ENCODE data around the gene SLC36A2. TPM values are rescaled to one million over a fixed set of nuclear protein-coding genes. Genes with fewer than 3 reads are reported as not detected.

Gene SLC36A2
- total RNA-seq, 2 donors from 2014 or later = not detected

- no peak for ATAC-seq
- Mint-ChIP-seq H3K36me3 (ENCODE audit: low read depth) (no peaks in the 10 kb centered on the region), H3K4me1 (peaks cover 2% of the 10 kb centered on the region), H3K4me3 (no peak overlapping the region), H3K27me3 (peaks cover 16% of the 10 kb centered on the region), H3K27ac (no peak overlapping the region)
- no peak for DNase-seq
- H3K9me3 ChIP-seq (ENCODE audit: control insufficient read depth, low read length, poor library complexity, severe bottlenecking) = no peaks in the 10 kb centered on the region
These were observed 53.7 kb downstream of the SLC36A2 start for GRCh38 chr5:151293624-151294023.

GRCh38 chr5:151288180-151288579 is 59.2 kb downstream of the SLC36A2 start:
- H3K9me3 ChIP-seq (ENCODE audit: control insufficient read depth, low read length, poor library complexity, severe bottlenecking) = no peaks in the 10 kb centered on the region
- H3K27me3 Mint-ChIP-seq = peaks cover 10% of the 10 kb centered on the region
- no peak for DNase-seq
- H3K4me1 Mint-ChIP-seq = peaks cover 6% of the 10 kb centered on the region
- no peaks in the 10 kb centered on the region for H3K36me3 Mint-ChIP-seq (ENCODE audit: low read depth)
- no peak overlapping the region for H3K4me3 Mint-ChIP-seq
- no peak for ATAC-seq
- H3K27ac Mint-ChIP-seq = no peak overlapping the region

- Mint-ChIP-seq H3K27ac (no peak overlapping the region), H3K4me1 (peaks cover 6% of the 10 kb centered on the region), H3K4me3 (no peak overlapping the region), H3K36me3 (ENCODE audit: low read depth) (no peaks in the 10 kb centered on the region), H3K27me3 (peaks cover 13% of the 10 kb centered on the region)
- no peaks in the 10 kb centered on the region for H3K9me3 ChIP-seq (ENCODE audit: control insufficient read depth, low read length, poor library complexity, severe bottlenecking)
- ATAC-seq = no peak
- no peak for DNase-seq
These were observed 61.1 kb downstream of the SLC36A2 start for GRCh38 chr5:151286246-151286645.

GRCh38 chr5:151285683-151286082 is 61.7 kb downstream of the SLC36A2 start:
- no peak for ATAC-seq
- no peaks in the 10 kb centered on the region for H3K9me3 ChIP-seq (ENCODE audit: control insufficient read depth, low read length, poor library complexity, severe bottlenecking)
- no peak for DNase-seq
- Mint-ChIP-seq H3K36me3 (ENCODE audit: low read depth) (no peaks in the 10 kb centered on the region), H3K27me3 (peaks cover 13% of the 10 kb centered on the region), H3K27ac (no peak overlapping the region), H3K4me1 (peaks cover 6% of the 10 kb centered on the region), H3K4me3 (no peak overlapping the region)

- H3K9me3 ChIP-seq (ENCODE audit: control insufficient read depth, low read length, poor library complexity, severe bottlenecking) = no peaks in the 10 kb centered on the region
- ATAC-seq = no peak
- Mint-ChIP-seq H3K27me3 (peaks cover 13% of the 10 kb centered on the region), H3K36me3 (ENCODE audit: low read depth) (no peaks in the 10 kb centered on the region), H3K27ac (no peak overlapping the region), H3K4me3 (no peak overlapping the region), H3K4me1 (peaks cover 6% of the 10 kb centered on the region)
- DNase-seq = no peak
These were observed 62.9 kb downstream of the SLC36A2 start for GRCh38 chr5:151284392-151284967.

- ATAC-seq = no peak
- no peak overlapping the region for H3K27ac Mint-ChIP-seq
- DNase-seq = no peak
- H3K27me3 Mint-ChIP-seq = peaks cover 13% of the 10 kb centered on the region
- no peak overlapping the region for H3K4me3 Mint-ChIP-seq
- no peaks in the 10 kb centered on the region for H3K9me3 ChIP-seq (ENCODE audit: control insufficient read depth, low read length, poor library complexity, severe bottlenecking)
- no peaks in the 10 kb centered on the region for H3K36me3 Mint-ChIP-seq (ENCODE audit: low read depth)
- H3K4me1 Mint-ChIP-seq = peaks cover 5% of the 10 kb centered on the region
These were observed 64.1 kb downstream of the SLC36A2 start for GRCh38 chr5:151283120-151283825.

DNA sequence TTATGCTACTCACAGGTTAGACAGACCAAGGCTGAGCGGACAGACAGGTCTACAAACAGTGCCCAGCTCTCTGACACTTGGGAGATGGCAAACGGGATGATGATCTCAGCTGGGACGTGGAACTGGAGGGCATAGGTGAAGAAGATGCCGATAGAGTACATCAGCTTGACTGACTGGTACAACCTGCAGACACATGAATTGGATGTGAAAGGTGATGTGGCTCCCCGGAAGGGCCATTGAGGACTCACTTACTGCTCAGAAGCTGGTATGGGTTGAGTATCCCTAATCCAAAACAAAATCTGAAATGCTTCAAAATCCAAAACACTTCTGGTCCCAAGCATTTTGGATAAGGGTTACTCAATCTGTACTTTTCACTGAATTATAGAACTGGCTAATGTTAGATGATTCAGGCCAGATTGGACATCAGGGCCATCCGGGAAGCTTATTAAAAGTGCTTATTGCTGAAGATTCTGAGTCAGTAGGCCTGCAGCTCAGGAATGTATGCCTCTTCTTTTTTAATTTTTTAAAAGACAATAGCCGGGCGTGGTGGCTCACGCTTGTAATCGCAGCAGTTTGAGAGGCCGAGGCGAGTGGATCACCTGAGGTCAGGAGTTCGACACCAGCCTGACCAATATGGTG is 66.2 kb downstream of the SLC36A2 start:
- no peak for ATAC-seq
- no peaks in the 10 kb centered on the region for H3K36me3 Mint-ChIP-seq (ENCODE audit: low read depth)
- DNase-seq = no peak
- peaks cover 2% of the 10 kb centered on the region for H3K4me1 Mint-ChIP-seq
- no peaks in the 10 kb centered on the region for H3K9me3 ChIP-seq (ENCODE audit: control insufficient read depth, low read length, poor library complexity, severe bottlenecking)
- H3K4me3 Mint-ChIP-seq = no peak overlapping the region
- H3K27ac Mint-ChIP-seq = no peak overlapping the region
- peaks cover 13% of the 10 kb centered on the region for H3K27me3 Mint-ChIP-seq

DNA sequence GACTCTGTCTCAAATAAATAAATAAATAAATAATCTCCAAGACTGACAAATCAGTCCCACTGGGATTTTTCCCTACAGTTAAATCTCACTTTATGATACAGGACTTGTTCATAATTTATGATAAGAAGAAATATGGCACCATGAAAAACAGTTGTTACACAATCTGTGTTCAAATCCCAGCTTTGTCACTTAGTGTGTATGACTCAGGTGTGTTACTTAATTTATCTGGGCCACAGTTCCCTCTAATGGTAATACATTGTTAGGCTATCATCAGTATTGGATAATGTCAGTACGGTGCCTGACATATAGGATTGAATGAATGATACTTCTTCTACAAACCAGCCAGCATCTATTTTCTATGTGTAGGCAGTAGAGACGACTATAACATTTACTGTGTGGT is 66.9 kb downstream of the SLC36A2 start:
- no peaks in the 10 kb centered on the region for H3K36me3 Mint-ChIP-seq (ENCODE audit: low read depth)
- no peak for DNase-seq
- ATAC-seq = no peak
- no peak overlapping the region for H3K27ac Mint-ChIP-seq
- peaks cover 13% of the 10 kb centered on the region for H3K27me3 Mint-ChIP-seq
- H3K4me3 Mint-ChIP-seq = no peak overlapping the region
- no peaks in the 10 kb centered on the region for H3K9me3 ChIP-seq (ENCODE audit: control insufficient read depth, low read length, poor library complexity, severe bottlenecking)
- H3K4me1 Mint-ChIP-seq = peaks cover under 1% of the 10 kb centered on the region

DNA sequence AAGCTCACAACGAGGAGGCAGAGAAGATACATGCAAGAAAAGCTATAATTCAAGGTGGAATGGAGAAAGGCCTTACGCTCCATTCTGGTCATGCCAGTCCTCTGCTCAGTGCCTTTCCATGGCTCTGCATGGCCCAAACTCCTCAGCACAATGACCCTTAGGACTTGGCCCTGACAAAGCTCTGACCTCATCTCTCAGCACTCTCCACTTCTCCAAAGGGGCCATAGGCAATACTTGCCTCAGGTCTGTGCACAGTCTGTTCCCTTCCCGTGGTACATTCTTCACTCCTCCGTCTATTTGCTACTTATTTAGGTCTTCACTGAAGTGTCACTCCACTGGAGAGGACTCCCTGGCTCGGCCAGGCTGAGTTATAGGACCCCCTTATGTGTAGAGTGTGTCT is 68.5 kb downstream of the SLC36A2 start:
- DNase-seq (no peak), ATAC-seq (no peak)
- Mint-ChIP-seq H3K27ac (no peak overlapping the region), H3K36me3 (ENCODE audit: low read depth) (no peaks in the 10 kb centered on the region), H3K27me3 (peaks cover 8% of the 10 kb centered on the region), H3K4me1 (no peaks in the 10 kb centered on the region), H3K4me3 (no peak overlapping the region)
- H3K9me3 ChIP-seq (ENCODE audit: control insufficient read depth, low read length, poor library complexity, severe bottlenecking) = no peaks in the 10 kb centered on the region

DNA sequence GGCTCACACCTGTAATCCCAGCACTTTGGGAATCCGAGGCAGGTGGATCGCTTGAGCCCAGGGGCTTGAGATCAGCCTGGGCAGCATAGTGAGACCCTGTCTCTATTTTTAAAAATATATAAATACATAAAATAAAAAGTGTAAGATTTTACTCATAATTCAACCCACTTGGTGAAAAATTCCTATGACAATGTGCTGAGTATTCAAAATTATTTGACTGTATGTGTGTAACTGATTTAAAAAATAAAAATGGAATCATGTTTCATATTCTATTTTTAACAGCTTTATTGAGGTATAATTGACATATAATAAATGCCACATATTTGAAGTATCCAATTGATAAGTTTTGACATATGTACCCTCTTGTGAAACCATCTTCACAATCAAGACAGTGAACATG is 71.6 kb downstream of the SLC36A2 start:
- no peaks in the 10 kb centered on the region for H3K9me3 ChIP-seq (ENCODE audit: control insufficient read depth, low read length, poor library complexity, severe bottlenecking)
- H3K36me3 Mint-ChIP-seq (ENCODE audit: low read depth) = no peaks in the 10 kb centered on the region
- H3K4me1 Mint-ChIP-seq = no peaks in the 10 kb centered on the region
- ATAC-seq (no peak), DNase-seq (no peak)
- H3K4me3 Mint-ChIP-seq = no peak overlapping the region
- no peak overlapping the region for H3K27ac Mint-ChIP-seq
- H3K27me3 Mint-ChIP-seq = no peaks in the 10 kb centered on the region

GRCh38 chr5:151274666-151275065 is 72.7 kb downstream of the SLC36A2 start:
- ATAC-seq = no peak
- no peaks in the 10 kb centered on the region for H3K4me1 Mint-ChIP-seq
- no peak for DNase-seq
- H3K27ac Mint-ChIP-seq = no peak overlapping the region
- H3K4me3 Mint-ChIP-seq = no peak overlapping the region
- H3K9me3 ChIP-seq (ENCODE audit: control insufficient read depth, low read length, poor library complexity, severe bottlenecking) = no peaks in the 10 kb centered on the region
- no peaks in the 10 kb centered on the region for H3K27me3 Mint-ChIP-seq
- H3K36me3 Mint-ChIP-seq (ENCODE audit: low read depth) = no peaks in the 10 kb centered on the region

GRCh38 chr5:151271336-151271735 is 76.0 kb downstream of the SLC36A2 start:
- Mint-ChIP-seq H3K36me3 (ENCODE audit: low read depth) (no peaks in the 10 kb centered on the region), H3K27ac (no peak overlapping the region), H3K27me3 (no peaks in the 10 kb centered on the region), H3K4me1 (no peaks in the 10 kb centered on the region), H3K4me3 (no peak overlapping the region)
- no peak for ATAC-seq
- no peak for DNase-seq
- no peaks in the 10 kb centered on the region for H3K9me3 ChIP-seq (ENCODE audit: control insufficient read depth, low read length, poor library complexity, severe bottlenecking)

- no peak for DNase-seq
- Mint-ChIP-seq H3K4me1 (no peaks in the 10 kb centered on the region), H3K36me3 (ENCODE audit: low read depth) (no peaks in the 10 kb centered on the region), H3K4me3 (no peak overlapping the region), H3K27ac (no peak overlapping the region), H3K27me3 (no peaks in the 10 kb centered on the region)
- no peak for ATAC-seq
- no peaks in the 10 kb centered on the region for H3K9me3 ChIP-seq (ENCODE audit: control insufficient read depth, low read length, poor library complexity, severe bottlenecking)
These were observed 76.8 kb downstream of the SLC36A2 start for GRCh38 chr5:151270599-151270998.
